ENCODE data around the gene PTCHD4. TPM values are rescaled to one million over a fixed set of nuclear protein-coding genes. Genes with fewer than 3 reads are reported as not detected.

PTCHD4 gene
- total RNA-seq, 1 donor from 2014 or later, result 4.6 TPM

- no peak for TF ChIP-seq CTCF (conservative IDR thresholded peaks at IDR 0.05)
- H3K9me3 Mint-ChIP-seq, result no peaks in the 10 kb centered on the region
- no peaks in the 10 kb centered on the region for H3K27me3 Mint-ChIP-seq
- DNase-seq (ENCODE audit: extremely low spot score, unreplicated experiment), result no peak
- no peak overlapping the region for H3K27ac Mint-ChIP-seq
- H3K36me3 Mint-ChIP-seq, result peaks cover 5% of the 10 kb centered on the region
- H3K4me3 Mint-ChIP-seq, result no peak overlapping the region
- no peaks in the 10 kb centered on the region for H3K4me1 Mint-ChIP-seq (ENCODE audit: unreplicated experiment)
Observed at GRCh38 chr6:48080227-48081009, 30.6 kb downstream of the PTCHD4 start.

GRCh38 chr6:48078120-48078519 is 32.9 kb downstream of the PTCHD4 start:
- no peaks in the 10 kb centered on the region for H3K27me3 Mint-ChIP-seq
- H3K4me3 Mint-ChIP-seq, result no peak overlapping the region
- TF ChIP-seq CTCF (conservative IDR thresholded peaks at IDR 0.05), result no peak
- peaks cover 5% of the 10 kb centered on the region for H3K9me3 Mint-ChIP-seq
- no peak for DNase-seq (ENCODE audit: extremely low spot score, unreplicated experiment)
- no peak overlapping the region for H3K27ac Mint-ChIP-seq
- peaks cover 5% of the 10 kb centered on the region for H3K36me3 Mint-ChIP-seq
- H3K4me1 Mint-ChIP-seq (ENCODE audit: unreplicated experiment), result peaks cover 5% of the 10 kb centered on the region

GRCh38 chr6:48075181-48075580 is 35.8 kb downstream of the PTCHD4 start:
- peaks cover 5% of the 10 kb centered on the region for H3K4me1 Mint-ChIP-seq (ENCODE audit: unreplicated experiment)
- H3K27me3 Mint-ChIP-seq, result peaks cover 4% of the 10 kb centered on the region
- no peak for DNase-seq (ENCODE audit: extremely low spot score, unreplicated experiment)
- no peak overlapping the region for H3K27ac Mint-ChIP-seq
- H3K4me3 Mint-ChIP-seq, result no peak overlapping the region
- peaks cover 5% of the 10 kb centered on the region for H3K9me3 Mint-ChIP-seq
- peaks cover 5% of the 10 kb centered on the region for H3K36me3 Mint-ChIP-seq
- no peak for TF ChIP-seq CTCF (conservative IDR thresholded peaks at IDR 0.05)

- Mint-ChIP-seq H3K27ac (no peak overlapping the region), H3K36me3 (peaks cover 5% of the 10 kb centered on the region), H3K27me3 (peaks cover 12% of the 10 kb centered on the region), H3K4me1 (ENCODE audit: unreplicated experiment) (peaks cover 10% of the 10 kb centered on the region), H3K4me3 (no peak overlapping the region), H3K9me3 (peaks cover 5% of the 10 kb centered on the region)
- no peak for DNase-seq (ENCODE audit: extremely low spot score, unreplicated experiment)
- TF ChIP-seq CTCF (conservative IDR thresholded peaks at IDR 0.05), result no peak
Observed at GRCh38 chr6:48073976-48074767, 36.8 kb downstream of the PTCHD4 start.

- peaks cover 30% of the 10 kb centered on the region for H3K27me3 Mint-ChIP-seq
- no peak for DNase-seq (ENCODE audit: extremely low spot score, unreplicated experiment)
- H3K4me3 Mint-ChIP-seq, result no peak overlapping the region
- peaks cover 11% of the 10 kb centered on the region for H3K4me1 Mint-ChIP-seq (ENCODE audit: unreplicated experiment)
- no peak for TF ChIP-seq CTCF (conservative IDR thresholded peaks at IDR 0.05)
- no peak overlapping the region for H3K27ac Mint-ChIP-seq
- no peaks in the 10 kb centered on the region for H3K36me3 Mint-ChIP-seq
- peaks cover 5% of the 10 kb centered on the region for H3K9me3 Mint-ChIP-seq
Observed at GRCh38 chr6:48071833-48072232, 39.2 kb downstream of the PTCHD4 start.

Data from type B pancreatic cell (in vitro differentiated cells).